Smooth muscle cell (in vitro differentiated cells): ENCODE results near the gene DDX1. TPM values are rescaled to one million over a fixed set of nuclear protein-coding genes. Genes with fewer than 3 reads are reported as not detected.
"Not testable (repeated sequence)": the region's sequence is repeated elsewhere in the genome, so short reads cannot be mapped to it uniquely, and the experiment has no call there.

Experiments used
- DNase-seq: peaks from one replicate; lab custom pipeline; 2025; ENCODE audit not compliant: unreplicated experiment; lab: John Stamatoyannopoulos, UW
- H2AFZ ChIP-seq: fragments of 200-600 bp; sonication (generic); 2 replicates; pipeline ENCODE4 v1.6.0; 2016; ENCODE audit warnings: antibody characterized with exemption, low read depth, mild to moderate bottlenecking
- H3F3A ChIP-seq: fragments of 200-600 bp; sonication (generic); 2 replicates; pipeline ENCODE4 v1.6.0; 2017; ENCODE audit warnings: antibody characterized with exemption, low read depth
- H3K27ac ChIP-seq: fragments of 200-600 bp; sonication (generic); 2 replicates; pipeline ENCODE4 v1.5.1; 2016; ENCODE audit warnings: low read depth, mild to moderate bottlenecking
- H3K27me3 ChIP-seq: fragments of 200-600 bp; sonication (generic); 2 replicates; pipeline ENCODE4 v1.6.1; 2016; ENCODE audit warnings: low read depth, mild to moderate bottlenecking
- H3K36me3 ChIP-seq: fragments of 200-600 bp; sonication (generic); 2 replicates; pipeline ENCODE4 v1.5.1; 2016; ENCODE audit warnings: low read depth
- H3K4me1 ChIP-seq: fragments of 200-600 bp; sonication (generic); 2 replicates; pipeline ENCODE4 v1.5.1; 2016; ENCODE audit warnings: low read depth
- H3K4me2 ChIP-seq: fragments of 200-600 bp; sonication (generic); 2 replicates; pipeline ENCODE4 v1.6.0; 2016; ENCODE audit warnings: mild to moderate bottlenecking
- H3K4me3 ChIP-seq: fragments of 200-600 bp; sonication (generic); 2 replicates; pipeline ENCODE4 v1.5.1; 2016; ENCODE audit warnings: mild to moderate bottlenecking
- H3K79me2 ChIP-seq: fragments of 200-600 bp; sonication (generic); 2 replicates; pipeline ENCODE4 v1.6.0; 2016; ENCODE audit warnings: low read depth, mild to moderate bottlenecking
- H3K9ac ChIP-seq: fragments of 200-600 bp; sonication (generic); 2 replicates; pipeline ENCODE4 v1.6.0; 2016; ENCODE audit warnings: low read depth
- H3K9me3 ChIP-seq: fragments of 200-600 bp; sonication (generic); replicated peaks from 2 replicates; pipeline ENCODE4 v1.5.1; 2016; ENCODE audit warnings: low read depth
- H4K20me1 ChIP-seq: fragments of 200-600 bp; sonication (generic); 2 replicates; pipeline ENCODE4 v1.6.0; 2016; ENCODE audit warnings: low read depth
- CTCF ChIP-seq: fragments of 200-600 bp; sonication (generic); IDR thresholded peaks from 2 replicates; pipeline ENCODE4 v1.5.1; 2017; ENCODE audit warnings: borderline replicate concordance, mild to moderate bottlenecking, antibody characterized with exemption; ENCODE audit not compliant: insufficient read depth, poor library complexity, severe bottlenecking
- WGBS: methylation state at CpG from one replicate; pipeline ENCODE4 v1.1.7; 2016; ENCODE audit warnings: low lambda C conversion rate; 5-methylcytosine and 5-hydroxymethylcytosine counted together
- polyA plus RNA-seq: library from polyadenylated mRNA; unstranded; fragments of >200 nt; fragmentation: Nextera tagmentation; extraction: Ambion mirVana; gene quantifications from 2 replicates; pipeline ENCODE4 v1.2.1, GENCODE V29; 2016
- total RNA-seq: library from RNA; depleted of rRNA; stranded (reverse); fragments of >200 nt; gene quantifications from 2 replicates; pipeline ENCODE4 v1.2.3, GENCODE V29; 2014

Gene DDX1
- total and polyA plus RNA-seq, 2 experiments from 2014 or later = 71.3 to 78.7 TPM

- Histone ChIP-seq H3F3A (no peaks in the 10 kb centered on the region), H3K27me3 (no peaks in the 10 kb centered on the region), H3K36me3 (peaks cover 57% of the 10 kb centered on the region), H3K4me2 (no peak overlapping the region), H3K9ac (no peak overlapping the region), H3K4me3 (no peak overlapping the region), H3K9me3 (peaks cover 10% of the 10 kb centered on the region), H4K20me1 (no peaks in the 10 kb centered on the region), H3K4me1 (no peaks in the 10 kb centered on the region), H3K27ac (no peak overlapping the region), H3K79me2 (peaks cover 3% of the 10 kb centered on the region), H2AFZ (no peak overlapping the region)
- 98% methylated on average over 4 of the region's 4 CpGs for WGBS
- DNase-seq = no peak
- TF ChIP-seq CTCF = no peak
Observed at GRCh38 chr2:15620857-15621471, 29.3 kb downstream of the DDX1 start.

GRCh38 chr2:15621472-15621870 lies 29.8 kb downstream of the DDX1 start:
- 95% methylated on average over 5 of the region's 5 CpGs for WGBS
- not testable (repeated sequence) for H3K9me3 ChIP-seq, H3K4me2 ChIP-seq, H3K4me1 ChIP-seq, H3K27ac ChIP-seq, H2AFZ ChIP-seq, H3K9ac ChIP-seq, H4K20me1 ChIP-seq, H3F3A ChIP-seq, H3K27me3 ChIP-seq, H3K4me3 ChIP-seq, H3K79me2 ChIP-seq, DNase-seq
- peaks cover 57% of the 10 kb centered on the region for H3K36me3 ChIP-seq

- no peaks in the 10 kb centered on the region for H3F3A ChIP-seq
- no peak overlapping the region for H3K9ac ChIP-seq
- DNase-seq = no peak
- peaks cover 10% of the 10 kb centered on the region for H4K20me1 ChIP-seq
- H3K27ac ChIP-seq = no peak overlapping the region
- H2AFZ ChIP-seq = no peak overlapping the region
- WGBS = 99% methylated on average over 2 of the region's 2 CpGs
- H3K27me3 ChIP-seq = no peaks in the 10 kb centered on the region
- no peak overlapping the region for H3K4me2 ChIP-seq
- H3K9me3 ChIP-seq = peaks cover 10% of the 10 kb centered on the region
- peaks cover 3% of the 10 kb centered on the region for H3K79me2 ChIP-seq
- no peak for TF ChIP-seq CTCF
- H3K4me1 ChIP-seq = no peaks in the 10 kb centered on the region
- no peak overlapping the region for H3K4me3 ChIP-seq
- H3K36me3 ChIP-seq = peaks cover 58% of the 10 kb centered on the region
Observed at GRCh38 chr2:15622214-15622613, 30.5 kb downstream of the DDX1 start.

GRCh38 chr2:15622614-15623480 lies 31.2 kb downstream of the DDX1 start:
- TF ChIP-seq CTCF = no peak
- no peak overlapping the region for H2AFZ ChIP-seq
- WGBS = 98% methylated on average over 3 of the region's 3 CpGs
- peaks cover 12% of the 10 kb centered on the region for H4K20me1 ChIP-seq
- H3K9me3 ChIP-seq = peaks cover 10% of the 10 kb centered on the region
- no peaks in the 10 kb centered on the region for H3F3A ChIP-seq
- no peak overlapping the region for H3K27ac ChIP-seq
- H3K36me3 ChIP-seq = peaks cover 61% of the 10 kb centered on the region
- no peak overlapping the region for H3K4me3 ChIP-seq
- H3K4me1 ChIP-seq = no peaks in the 10 kb centered on the region
- DNase-seq = no peak
- no peak overlapping the region for H3K9ac ChIP-seq
- H3K4me2 ChIP-seq = no peak overlapping the region
- H3K27me3 ChIP-seq = no peaks in the 10 kb centered on the region
- no peaks in the 10 kb centered on the region for H3K79me2 ChIP-seq
